OCI-LY7 (cell line): ENCODE results near the gene CACNA2D1.

Experiments
- EZH2phosphoT487 ChIP-seq: fragments of 200-600 bp; sonication (generic); IDR thresholded peaks from 2 replicates; pipeline ENCODE4 v1.6.1; 2018; ENCODE audit warnings: low read depth, borderline replicate concordance, mild to moderate bottlenecking, mixed run types, antibody characterized with exemption, low read length, moderate library complexity, mixed read lengths
- TF ChIP-seq, protein P1 (sequence below): fragments of 200-600 bp; sonication (generic); conservative IDR thresholded peaks from 2 replicates; pipeline ENCODE4 v1.5.1; 2014; ENCODE audit warnings: mild to moderate bottlenecking, antibody characterized with exemption, low read length, moderate library complexity, mixed read lengths

DNA sequence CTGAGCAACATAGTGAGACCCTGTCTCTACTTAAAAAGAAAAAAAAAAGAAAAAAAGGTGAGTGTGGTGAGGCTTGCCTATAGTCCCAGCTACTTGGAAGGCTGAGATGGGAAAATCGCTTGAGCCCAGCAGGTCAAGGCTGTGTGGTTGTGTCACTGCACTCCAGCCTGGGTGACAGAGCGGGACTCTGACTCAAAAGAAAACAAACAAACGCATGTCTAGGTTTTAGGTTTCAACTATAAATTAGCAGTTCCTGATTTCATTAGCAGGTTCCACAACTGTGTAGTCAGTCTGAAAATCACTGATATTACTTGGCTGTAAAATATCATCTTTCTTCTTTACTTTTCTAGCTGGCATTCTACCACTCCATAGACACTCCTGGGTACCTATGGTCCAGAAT, 518.0 kb downstream of the CACNA2D1 start:
- TF ChIP-seq, protein P1, sequence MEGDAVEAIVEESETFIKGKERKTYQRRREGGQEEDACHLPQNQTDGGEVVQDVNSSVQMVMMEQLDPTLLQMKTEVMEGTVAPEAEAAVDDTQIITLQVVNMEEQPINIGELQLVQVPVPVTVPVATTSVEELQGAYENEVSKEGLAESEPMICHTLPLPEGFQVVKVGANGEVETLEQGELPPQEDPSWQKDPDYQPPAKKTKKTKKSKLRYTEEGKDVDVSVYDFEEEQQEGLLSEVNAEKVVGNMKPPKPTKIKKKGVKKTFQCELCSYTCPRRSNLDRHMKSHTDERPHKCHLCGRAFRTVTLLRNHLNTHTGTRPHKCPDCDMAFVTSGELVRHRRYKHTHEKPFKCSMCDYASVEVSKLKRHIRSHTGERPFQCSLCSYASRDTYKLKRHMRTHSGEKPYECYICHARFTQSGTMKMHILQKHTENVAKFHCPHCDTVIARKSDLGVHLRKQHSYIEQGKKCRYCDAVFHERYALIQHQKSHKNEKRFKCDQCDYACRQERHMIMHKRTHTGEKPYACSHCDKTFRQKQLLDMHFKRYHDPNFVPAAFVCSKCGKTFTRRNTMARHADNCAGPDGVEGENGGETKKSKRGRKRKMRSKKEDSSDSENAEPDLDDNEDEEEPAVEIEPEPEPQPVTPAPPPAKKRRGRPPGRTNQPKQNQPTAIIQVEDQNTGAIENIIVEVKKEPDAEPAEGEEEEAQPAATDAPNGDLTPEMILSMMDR = no peak
- TF ChIP-seq EZH2phosphoT487 = no peak
